GM21825 (cell line): ENCODE results near the gene LZTR1.
"Not testable (repeated sequence)": the region's sequence is repeated elsewhere in the genome, so short reads cannot be mapped to it uniquely, and the experiment has no call there.

Source experiments
- ATAC-seq: cut with Tn5 transposase; IDR thresholded peaks from one replicate; pipeline ENCODE4 v1.9.1; 2021; ENCODE audit warnings: mild to moderate bottlenecking, moderate library complexity; ENCODE audit not compliant: unreplicated experiment

The LZTR1 gene

GRCh38 chr22:20981787-20982562 is at the start of gene LZTR1:
Gene LZTR1, plus strand, starts transcription at chr22:20982297. Its CDS starts 75 bp downstream, at chr22:20982372.
- peak; percentile 61 for ATAC-seq

GRCh38 chr22:20933910-20934309 is 48.2 kb upstream of the LZTR1 start:
- no peak for ATAC-seq

GRCh38 chr22:20935049-20935448 is 47.0 kb upstream of the LZTR1 start:
- not testable (repeated sequence) for ATAC-seq

- not testable (repeated sequence) for ATAC-seq
These were observed 46.1 kb upstream of the LZTR1 start for GRCh38 chr22:20935780-20936539.

GRCh38 chr22:20937031-20937793 is 44.9 kb upstream of the LZTR1 start:
- no peak for ATAC-seq

GRCh38 chr22:20937794-20938671 is 44.1 kb upstream of the LZTR1 start:
- no peak for ATAC-seq

- not testable (repeated sequence) for ATAC-seq
These were observed 42.5 kb upstream of the LZTR1 start for GRCh38 chr22:20939457-20940185.

- ATAC-seq = no peak
These were observed 41.9 kb upstream of the LZTR1 start for GRCh38 chr22:20940186-20940651.

- no peak for ATAC-seq
These were observed 41.2 kb upstream of the LZTR1 start for GRCh38 chr22:20940904-20941385.

GRCh38 chr22:20942203-20942902 is 39.7 kb upstream of the LZTR1 start:
- not testable (repeated sequence) for ATAC-seq

- no peak for ATAC-seq
These were observed 38.8 kb upstream of the LZTR1 start for GRCh38 chr22:20943104-20943933.

GRCh38 chr22:20944042-20944441 is 38.1 kb upstream of the LZTR1 start:
- no peak for ATAC-seq

- no peak for ATAC-seq
These were observed 36.5 kb upstream of the LZTR1 start for GRCh38 chr22:20945578-20945934.

GRCh38 chr22:20946080-20946986 is 35.8 kb upstream of the LZTR1 start:
- ATAC-seq = no peak

GRCh38 chr22:20946991-20947390 is 35.1 kb upstream of the LZTR1 start:
- ATAC-seq = no peak

- ATAC-seq = no peak
These were observed 33.6 kb upstream of the LZTR1 start for GRCh38 chr22:20948450-20948849.

- ATAC-seq = no peak
These were observed 33.1 kb upstream of the LZTR1 start for GRCh38 chr22:20948989-20949388.
